ENCODE measurements around the gene ANKS1A. TPM values are rescaled to one million over a fixed set of nuclear protein-coding genes. Genes with fewer than 3 reads are reported as not detected.

ANKS1A gene
- total RNA-seq, 1 experiment from 2014 or later: 21.7 TPM

GRCh38 chr6:35030099-35030498, 141.0 kb downstream of the ANKS1A start:
- intact Hi-C loops (cut with micrococcal nuclease; ENCODE audit: unreplicated experiment): no loop called here
- no peaks in the 10 kb centered on the region for H3K36me3 ChIP-seq (ENCODE audit: insufficient read depth, low read length, poor library complexity, severe bottlenecking)
- TF ChIP-seq EZH2 (IDR thresholded peaks at IDR 0.05; ENCODE audit: borderline replicate concordance, low read depth, low read length, poor library complexity, severe bottlenecking) (no peak), CTCF (conservative IDR thresholded peaks at IDR 0.05; ENCODE audit: low read depth, low read length) (no peak)
- H3K4me1 ChIP-seq (ENCODE audit: insufficient read depth, low read length, poor library complexity, severe bottlenecking): peaks cover 13% of the 10 kb centered on the region
- H3K9me3 ChIP-seq (ENCODE audit: low read depth, low read length, poor library complexity, severe bottlenecking): no peaks in the 10 kb centered on the region
- CTCF ChIA-PET: no interaction called here
- H3K4me3 ChIP-seq (ENCODE audit: low read depth, low read length, poor library complexity, severe bottlenecking): no peak overlapping the region
- no TSS peak for BruUV-seq (replicated peaks)
- no peak overlapping the region for H3K27ac ChIP-seq (ENCODE audit: low read depth, low read length, poor library complexity, severe bottlenecking)
- POLR2A ChIA-PET (ENCODE audit: low non-redundant PET): no interaction called here
- no peak for DNase-seq (ENCODE audit: low spot score)
- H3K27me3 ChIP-seq (replicated peaks; ENCODE audit: insufficient read depth, low read depth, low read length, poor library complexity): no peaks in the 10 kb centered on the region

GRCh38 chr6:35031611-35032529, 142.8 kb downstream of the ANKS1A start:
- H3K9me3 ChIP-seq (ENCODE audit: low read depth, low read length, poor library complexity, severe bottlenecking): no peaks in the 10 kb centered on the region
- no peak for TF ChIP-seq EZH2 (IDR thresholded peaks at IDR 0.05; ENCODE audit: borderline replicate concordance, low read depth, low read length, poor library complexity, severe bottlenecking)
- TF ChIP-seq CTCF (conservative IDR thresholded peaks at IDR 0.05; ENCODE audit: low read depth, low read length): no peak
- no TSS peak for BruUV-seq (replicated peaks)
- intact Hi-C loops (cut with micrococcal nuclease; ENCODE audit: unreplicated experiment): no loop called here
- no peak overlapping the region for H3K4me3 ChIP-seq (ENCODE audit: low read depth, low read length, poor library complexity, severe bottlenecking)
- no peak overlapping the region for H3K27ac ChIP-seq (ENCODE audit: low read depth, low read length, poor library complexity, severe bottlenecking)
- no peaks in the 10 kb centered on the region for H3K36me3 ChIP-seq (ENCODE audit: insufficient read depth, low read length, poor library complexity, severe bottlenecking)
- DNase-seq (ENCODE audit: low spot score): no peak
- CTCF ChIA-PET: no interaction called here
- H3K27me3 ChIP-seq (replicated peaks; ENCODE audit: insufficient read depth, low read depth, low read length, poor library complexity): no peaks in the 10 kb centered on the region
- POLR2A ChIA-PET (ENCODE audit: low non-redundant PET): no interaction called here
- H3K4me1 ChIP-seq (ENCODE audit: insufficient read depth, low read length, poor library complexity, severe bottlenecking): peaks cover 18% of the 10 kb centered on the region

- ChIA-PET CTCF (no interaction called here), POLR2A (ENCODE audit: low non-redundant PET) (no interaction called here)
- H3K4me1 ChIP-seq (ENCODE audit: insufficient read depth, low read length, poor library complexity, severe bottlenecking): peaks cover 27% of the 10 kb centered on the region
- no peak for TF ChIP-seq EZH2 (IDR thresholded peaks at IDR 0.05; ENCODE audit: borderline replicate concordance, low read depth, low read length, poor library complexity, severe bottlenecking)
- no peak for TF ChIP-seq CTCF (conservative IDR thresholded peaks at IDR 0.05; ENCODE audit: low read depth, low read length)
- no peaks in the 10 kb centered on the region for H3K36me3 ChIP-seq (ENCODE audit: insufficient read depth, low read length, poor library complexity, severe bottlenecking)
- DNase-seq (ENCODE audit: low spot score): no peak
- BruUV-seq (replicated peaks): no TSS peak
- H3K27ac ChIP-seq (ENCODE audit: low read depth, low read length, poor library complexity, severe bottlenecking): no peak overlapping the region
- intact Hi-C loops (cut with micrococcal nuclease; ENCODE audit: unreplicated experiment): no loop called here
- no peak overlapping the region for H3K4me3 ChIP-seq (ENCODE audit: low read depth, low read length, poor library complexity, severe bottlenecking)
- H3K27me3 ChIP-seq (replicated peaks; ENCODE audit: insufficient read depth, low read depth, low read length, poor library complexity): no peaks in the 10 kb centered on the region
- no peaks in the 10 kb centered on the region for H3K9me3 ChIP-seq (ENCODE audit: low read depth, low read length, poor library complexity, severe bottlenecking)
Measured at GRCh38 chr6:35033683-35034082, 144.6 kb downstream of the ANKS1A start.
